GM12878 (cell line): ENCODE results near the gene PDE1C. TPM values are rescaled to one million over a fixed set of nuclear protein-coding genes. Genes with fewer than 3 reads are reported as not detected.

Source experiments
- ATAC-seq: fragments of 200-7000 bp; cut with Tn5 transposase; 3 replicates; pipeline ENCODE4 v1.9.1; 2020; ENCODE audit warnings: mild to moderate bottlenecking, moderate library complexity
- BruUV-seq: library from RNA; stranded (reverse); fragments of 400-500 nt; replicated peaks from 2 replicates; lab custom pipeline; 2021; lab: Mats Ljungman, UMichigan
- CTCF ChIA-PET: fragments of 300-600 bp; sonication (Branson Sonifier 250); formaldehyde crosslinking; extraction: SDS; loops from one replicate; lab custom pipeline; 2021; ENCODE audit warnings: inconsistent platforms; lab: Yijun Ruan, JAX
- POLR2A ChIA-PET: fragments of 350-600 bp; formaldehyde crosslinking; extraction: SDS; loops from one replicate; lab custom pipeline; 2021; ENCODE audit warnings: inconsistent platforms; lab: Charles Lee
- RAD21 ChIA-PET: fragments of 300-600 bp; sonication (Branson Sonifier 250); formaldehyde crosslinking; loops from one replicate; lab custom pipeline; 2023; ENCODE audit warnings: antibody characterized with exemption; ENCODE audit not compliant: unreplicated experiment; lab: Charles Lee
- SMC1A ChIA-PET: fragments of 300-600 bp; sonication (Branson Sonifier 250); formaldehyde crosslinking; loops from one replicate; lab custom pipeline; 2023; ENCODE audit not compliant: unreplicated experiment, uncharacterized antibody; lab: Charles Lee
- DNase-seq: peaks from one replicate; pipeline ENCODE4 v3.0.0-alpha.2; 2011; ENCODE audit warnings: low read depth, low spot score
- FAIRE-seq: peaks from 3 replicates; lab custom pipeline; 2011; peaks lifted over from hg19 to GRCh38; lab: Jason Lieb, UNC
- H2AFZ ChIP-seq: 2 replicates; pipeline ENCODE4 v1.6.0; 2011; ENCODE audit warnings: low read depth, low read length, control low read depth; ENCODE audit not compliant: control insufficient read depth
- H3K27ac ChIP-seq: 2 replicates; pipeline ENCODE4 v1.5.1; 2011; ENCODE audit warnings: control low read depth; ENCODE audit not compliant: control insufficient read depth, insufficient read depth
- H3K27me3 ChIP-seq, 2 experiments: replicated peaks in 1 of 2; 2 replicates each; pipeline versions ENCODE4 v1.6.0 to v1.6.1; 2011; ENCODE audit warnings: low read length in 1 of 2; ENCODE audit not compliant: control insufficient read depth in 2 of 2, insufficient read depth in 2 of 2
- H3K36me3 ChIP-seq, 2 experiments: 2 replicates each; pipeline ENCODE4 v1.5.1; 2011; ENCODE audit warnings: low read length in 1 of 2; ENCODE audit not compliant: control insufficient read depth in 2 of 2, insufficient read depth in 2 of 2
- H3K4me1 ChIP-seq: 2 replicates; pipeline ENCODE4 v1.6.1; 2011; ENCODE audit warnings: mild to moderate bottlenecking, low read length, moderate library complexity, mixed read lengths; ENCODE audit not compliant: control insufficient read depth, insufficient read depth
- H3K4me2 ChIP-seq: 2 replicates; pipeline ENCODE4 v1.6.0; 2011; ENCODE audit warnings: control low read depth; ENCODE audit not compliant: control insufficient read depth, insufficient read depth
- H3K4me3 ChIP-seq: fragments of 200-600 bp; sonication (generic); 2 replicates; pipeline ENCODE4 v1.5.1; 2016
- H3K79me2 ChIP-seq: 2 replicates; pipeline ENCODE4 v1.6.0; 2011; ENCODE audit warnings: low read length; ENCODE audit not compliant: control insufficient read depth, insufficient read depth
- H3K9ac ChIP-seq: 2 replicates; pipeline ENCODE4 v1.8.0; 2011; ENCODE audit warnings: low read length, control low read depth, mixed read lengths; ENCODE audit not compliant: control insufficient read depth, insufficient read depth
- H3K9me3 ChIP-seq: replicated peaks from 3 replicates; pipeline ENCODE4 v1.5.1; 2011; ENCODE audit warnings: mild to moderate bottlenecking, low read length; ENCODE audit not compliant: control insufficient read depth, insufficient read depth
- H4K20me1 ChIP-seq: 2 replicates; pipeline ENCODE4 v1.6.0; 2011; ENCODE audit not compliant: control insufficient read depth, insufficient read depth
- CEBPB ChIP-seq, 2 experiments: fragments of 150-350 bp in 1 of 2; IDR thresholded peaks; 2 replicates each; pipeline ENCODE4 v1.6.1; 2012 to 2014; ENCODE audit warnings: low read depth in 2 of 2, low read length in 2 of 2, borderline replicate concordance in 1 of 2, inconsistent platforms in 1 of 2
- ELK1 ChIP-seq: IDR thresholded peaks from 2 replicates; pipeline ENCODE4 v1.6.1; 2012; ENCODE audit warnings: low read depth, low read length, improper control_type of control experiment
- FOS ChIP-seq: IDR thresholded peaks from 3 replicates; pipeline ENCODE4 v1.6.1; 2011; ENCODE audit warnings: borderline replicate concordance; ENCODE audit not compliant: insufficient read length; ENCODE audit errors: extremely low read depth
- FOXM1 ChIP-seq: IDR thresholded peaks from 2 replicates; pipeline ENCODE4 v1.6.1; 2012; ENCODE audit warnings: low read depth, mild to moderate bottlenecking, inconsistent platforms, low read length, moderate library complexity
- GABPA ChIP-seq: IDR thresholded peaks from 2 replicates; pipeline ENCODE4 v1.6.1; 2014; ENCODE audit warnings: antibody characterized with exemption, low read depth, mild to moderate bottlenecking, inconsistent platforms
- JUNB ChIP-seq: IDR thresholded peaks from 2 replicates; pipeline ENCODE4 v1.6.1; 2016; ENCODE audit warnings: antibody characterized with exemption, mild to moderate bottlenecking
- MTA2 ChIP-seq: fragments of 450-650 bp; IDR thresholded peaks from 2 replicates; pipeline ENCODE4 v1.6.1; 2016; ENCODE audit warnings: low read depth, mild to moderate bottlenecking, moderate library complexity
- NFYA ChIP-seq: IDR thresholded peaks from 2 replicates; pipeline ENCODE4 v1.6.1; 2011; ENCODE audit warnings: low read depth, mild to moderate bottlenecking, low read length, improper control_type of control experiment, borderline replicate concordance
- NR2C2 ChIP-seq: IDR thresholded peaks from 2 replicates; pipeline ENCODE4 v1.6.1; 2011; ENCODE audit warnings: borderline replicate concordance, low read depth; ENCODE audit not compliant: control insufficient read depth, insufficient read length
- PAX8 ChIP-seq: fragments of 450-650 bp; IDR thresholded peaks from 2 replicates; pipeline ENCODE4 v1.6.1; 2017; ENCODE audit warnings: mild to moderate bottlenecking, moderate library complexity
- POLR2AphosphoS2 ChIP-seq: IDR thresholded peaks from 2 replicates; pipeline ENCODE4 v1.6.1; 2011; ENCODE audit warnings: low read depth, mild to moderate bottlenecking, low read length, improper control_type of control experiment, moderate library complexity
- SIN3A ChIP-seq: IDR thresholded peaks from 2 replicates; pipeline ENCODE4 v1.6.1; 2012; ENCODE audit warnings: low read depth, low read length, improper control_type of control experiment
- SIX5 ChIP-seq: IDR thresholded peaks from 2 replicates; pipeline ENCODE4 v1.6.1; 2011; ENCODE audit warnings: mild to moderate bottlenecking, low read depth, low read length, moderate library complexity; ENCODE audit not compliant: severe bottlenecking
- STAT1 ChIP-seq: fragments of 450-650 bp; conservative IDR thresholded peaks from 2 replicates; pipeline ENCODE4 v1.6.1; 2014; ENCODE audit warnings: antibody characterized with exemption, mild to moderate bottlenecking
- YBX1 ChIP-seq: fragments of 450-650 bp; IDR thresholded peaks from 2 replicates; pipeline ENCODE4 v1.6.1; 2016; ENCODE audit warnings: antibody characterized with exemption
- YY1 ChIP-seq: IDR thresholded peaks from 2 replicates; pipeline ENCODE4 v1.6.1; 2011; ENCODE audit warnings: low read depth, mild to moderate bottlenecking, low read length
- ZNF207 ChIP-seq: fragments of 450-650 bp; IDR thresholded peaks from 2 replicates; pipeline ENCODE4 v1.6.1; 2014; ENCODE audit warnings: antibody characterized with exemption, mild to moderate bottlenecking, borderline replicate concordance
- ZNF592 ChIP-seq: fragments of 450-650 bp; IDR thresholded peaks from 2 replicates; pipeline ENCODE4 v1.6.1; 2017; ENCODE audit warnings: mild to moderate bottlenecking, moderate library complexity
- ZSCAN29 ChIP-seq: fragments of 450-650 bp; IDR thresholded peaks from 2 replicates; pipeline ENCODE4 v1.6.1; 2017; ENCODE audit warnings: mild to moderate bottlenecking, moderate library complexity
- ZZZ3 ChIP-seq: IDR thresholded peaks from 2 replicates; pipeline ENCODE4 v1.6.1; 2011; ENCODE audit warnings: low read depth; ENCODE audit not compliant: control insufficient read depth, insufficient read length
- WGBS: methylation state at CpG from one replicate; pipeline ENCODE4 v1.1.6; 2016; ENCODE audit warnings: low lambda C conversion rate; ENCODE audit not compliant: insufficient replicate concordance, insufficient coverage; ENCODE audit errors: missing lambda C conversion rate; 5-methylcytosine and 5-hydroxymethylcytosine counted together
- in situ Hi-C: fragments of 300-500 bp; cut with MboI; formaldehyde crosslinking; loops from 9 replicates; pipeline ENCODE4 v1.14.3; 2018; ENCODE audit warnings: mixed read lengths
- intact Hi-C: fragments of 100-400 bp; cut with micrococcal nuclease; formaldehyde crosslinking; loops from one replicate; pipeline ENCODE4 v1.14.2; 2022; ENCODE audit not compliant: unreplicated experiment
- polyA plus RNA-seq, 11 experiments: library from polyadenylated mRNA; depleted of rRNA in 4 of 11; unstranded in 6 of 11; stranded (reverse) in 5 of 11; fragments of >200 nt; fragmentation: Nextera tagmentation in 4 of 11; fragmentation: Illumina TruSeq in 1 of 11; extraction: Ambion mirVana in 4 of 11; extraction: Trizol in 1 of 11; gene quantifications; 1 replicate in 1 of 11; 2 replicates in 10 of 11; pipeline versions ENCODE4 v1.2.1 to v1.2.3, GENCODE V29; 2011 to 2016; ENCODE audit warnings: inconsistent platforms in 2 of 11, missing spikeins in 2 of 11, low read depth in 1 of 11
- total RNA-seq, 4 experiments: library from RNA; depleted of rRNA in 3 of 4; stranded (reverse); fragments of >200 nt in 3 of 4; fragmentation: Illumina TruSeq in 1 of 4; extraction: Trizol in 1 of 4; gene quantifications; 2 replicates each; pipeline versions ENCODE4 v1.2.1 to v1.2.3, GENCODE V29; 2013 to 2021

PDE1C gene
- total and polyA plus RNA-seq, 10 of the 15 experiments (the other 5 are each of a cell fraction or from before 2014, with no cell fraction given) = 0.29 to 2.3 (median 0.70) TPM

DNA sequence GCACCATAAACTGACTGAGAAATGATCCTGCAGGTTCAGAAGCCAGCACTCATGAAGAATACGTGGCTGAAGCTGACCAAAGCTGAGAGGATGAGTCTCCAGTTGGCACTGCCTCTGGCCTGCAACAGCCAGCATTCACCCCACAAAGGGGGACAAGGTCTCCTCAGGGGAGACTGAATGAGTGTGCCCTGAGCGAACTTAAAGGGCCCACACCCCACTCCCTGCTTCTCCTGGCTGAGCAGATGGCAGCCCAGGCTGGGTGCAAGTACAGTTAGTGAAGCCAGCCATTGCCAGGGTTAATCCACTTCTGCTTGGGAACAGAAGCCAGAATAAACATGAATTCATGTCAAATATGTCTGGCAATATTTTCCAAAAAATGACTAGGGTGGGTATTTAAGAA is 285.1 kb downstream of the PDE1C start:
- no peaks in the 10 kb centered on the region for H3K27me3 ChIP-seq
- ATAC-seq (no peak), DNase-seq (no peak), FAIRE-seq (no peak)
- BruUV-seq = no TSS peak
- H3K4me1 ChIP-seq = no peaks in the 10 kb centered on the region
- H4K20me1 ChIP-seq = no peaks in the 10 kb centered on the region
- H3K79me2 ChIP-seq = no peaks in the 10 kb centered on the region
- ChIA-PET RAD21 (no interaction called here), POLR2A (no interaction called here), SMC1A (interaction anchor here (1.0 to 1.2 kb wide), 2 partner anchors 61 to 423 kb away, joined by 3 to 4 read pairs; no protein-coding TSS in a partner anchor), CTCF (interaction anchor here (1.0 kb wide), 1 partner anchor 426 kb away, joined by 3 read pairs; no protein-coding TSS in a partner anchor)
- in situ Hi-C loops = no loop called here
- no peak overlapping the region for H3K4me2 ChIP-seq
- H2AFZ ChIP-seq = no peak overlapping the region
- H3K9ac ChIP-seq = no peak overlapping the region
- WGBS = 23% methylated on average over 2 of the region's 2 CpGs
- intact Hi-C loops = loop anchor here (10.0 kb wide), 1 partner anchor 420 kb away; no protein-coding TSS in a partner anchor
- TF ChIP-seq PAX8 (no peak), ELK1 (no peak), FOS (no peak), STAT1 (no peak), NFYA (no peak), YBX1 (no peak), ZNF592 (no peak), YY1 (no peak), ZSCAN29 (no peak), GABPA (no peak), SIN3A (no peak), NR2C2 (no peak), FOXM1 (no peak), ZNF207 (no peak), CEBPB (IDR thresholded peaks at IDR 0.05; ENCODE audit: borderline replicate concordance in 1 of 2, low read depth in 2 of 2, low read length in 2 of 2) (no peak), JUNB (no peak), POLR2AphosphoS2 (no peak), ZZZ3 (no peak), MTA2 (no peak), SIX5 (no peak)
- H3K27ac ChIP-seq = no peak overlapping the region
- no peaks in the 10 kb centered on the region for H3K36me3 ChIP-seq
- H3K4me3 ChIP-seq = no peak overlapping the region
- H3K9me3 ChIP-seq = no peaks in the 10 kb centered on the region; the same call in 2 of the 3 replicates
